ENCODE results near the gene ADI1.

DNA sequence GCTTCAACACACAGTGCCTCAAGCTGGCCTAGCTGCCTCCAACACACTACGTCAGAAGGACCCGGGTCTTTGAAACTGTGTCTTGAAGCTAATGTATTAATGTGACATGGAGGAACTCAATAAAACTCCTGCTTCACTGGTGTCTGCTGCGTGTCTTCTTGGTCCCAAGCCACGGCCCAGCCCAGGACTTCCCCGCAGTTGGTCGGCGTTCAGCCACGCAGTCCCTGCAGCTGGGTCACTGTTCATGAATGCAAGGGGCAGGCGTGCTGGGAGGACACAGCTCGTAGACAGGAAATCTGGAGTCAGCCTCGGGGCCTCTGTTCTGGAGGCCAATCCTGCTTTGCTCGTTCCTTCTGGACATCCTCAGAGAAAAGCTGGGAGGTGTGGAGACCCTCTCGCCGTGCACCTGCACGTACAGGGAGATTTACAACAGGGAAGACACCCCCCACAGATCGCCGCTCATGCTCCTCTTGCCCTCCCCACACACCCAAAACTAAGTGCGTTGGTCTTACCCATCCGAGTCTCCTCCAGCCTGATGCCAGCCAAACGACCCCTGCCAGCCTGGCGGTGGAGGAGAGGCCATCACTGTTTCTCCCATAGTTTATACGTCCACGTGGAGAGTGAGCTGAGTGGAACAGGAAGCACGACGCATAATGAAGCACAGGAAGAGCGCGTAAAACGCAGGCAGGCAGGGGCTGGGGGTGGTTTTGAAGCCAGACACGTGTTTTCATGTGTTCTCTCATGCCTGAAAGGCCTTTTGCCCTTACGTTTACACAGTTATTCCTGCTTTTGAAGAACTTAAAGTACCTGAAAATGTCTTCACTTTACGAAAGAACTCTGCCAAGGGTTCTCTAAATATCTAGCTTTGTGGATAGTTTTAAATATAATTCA, 39.7 kb downstream of the ADI1 start:
- TF ChIP-seq SMC3 (IDR thresholded peaks at IDR 0.05; ENCODE audit: low read depth, low read length) (no peak), CEBPB (IDR thresholded peaks at IDR 0.05; ENCODE audit: low read depth, low read length) (no peak), POLR2A (IDR thresholded peaks at IDR 0.05; ENCODE audit: low read depth, low read length) (no peak), RAD21 (IDR thresholded peaks at IDR 0.05; ENCODE audit: low read length) (no peak), MXI1 (IDR thresholded peaks at IDR 0.05; ENCODE audit: borderline replicate concordance, low read depth, low read length) (no peak), RFX5 (IDR thresholded peaks at IDR 0.05; ENCODE audit: low read depth, low read length) (no peak), NFE2L2 (IDR thresholded peaks at IDR 0.05; ENCODE audit: low read depth, low read length) (no peak)
- TF ChIP-seq, protein P1, sequence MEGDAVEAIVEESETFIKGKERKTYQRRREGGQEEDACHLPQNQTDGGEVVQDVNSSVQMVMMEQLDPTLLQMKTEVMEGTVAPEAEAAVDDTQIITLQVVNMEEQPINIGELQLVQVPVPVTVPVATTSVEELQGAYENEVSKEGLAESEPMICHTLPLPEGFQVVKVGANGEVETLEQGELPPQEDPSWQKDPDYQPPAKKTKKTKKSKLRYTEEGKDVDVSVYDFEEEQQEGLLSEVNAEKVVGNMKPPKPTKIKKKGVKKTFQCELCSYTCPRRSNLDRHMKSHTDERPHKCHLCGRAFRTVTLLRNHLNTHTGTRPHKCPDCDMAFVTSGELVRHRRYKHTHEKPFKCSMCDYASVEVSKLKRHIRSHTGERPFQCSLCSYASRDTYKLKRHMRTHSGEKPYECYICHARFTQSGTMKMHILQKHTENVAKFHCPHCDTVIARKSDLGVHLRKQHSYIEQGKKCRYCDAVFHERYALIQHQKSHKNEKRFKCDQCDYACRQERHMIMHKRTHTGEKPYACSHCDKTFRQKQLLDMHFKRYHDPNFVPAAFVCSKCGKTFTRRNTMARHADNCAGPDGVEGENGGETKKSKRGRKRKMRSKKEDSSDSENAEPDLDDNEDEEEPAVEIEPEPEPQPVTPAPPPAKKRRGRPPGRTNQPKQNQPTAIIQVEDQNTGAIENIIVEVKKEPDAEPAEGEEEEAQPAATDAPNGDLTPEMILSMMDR (conservative IDR thresholded peaks at IDR 0.05; ENCODE audit: low read depth, low read length): no peak
- TF ChIP-seq, protein P2, sequence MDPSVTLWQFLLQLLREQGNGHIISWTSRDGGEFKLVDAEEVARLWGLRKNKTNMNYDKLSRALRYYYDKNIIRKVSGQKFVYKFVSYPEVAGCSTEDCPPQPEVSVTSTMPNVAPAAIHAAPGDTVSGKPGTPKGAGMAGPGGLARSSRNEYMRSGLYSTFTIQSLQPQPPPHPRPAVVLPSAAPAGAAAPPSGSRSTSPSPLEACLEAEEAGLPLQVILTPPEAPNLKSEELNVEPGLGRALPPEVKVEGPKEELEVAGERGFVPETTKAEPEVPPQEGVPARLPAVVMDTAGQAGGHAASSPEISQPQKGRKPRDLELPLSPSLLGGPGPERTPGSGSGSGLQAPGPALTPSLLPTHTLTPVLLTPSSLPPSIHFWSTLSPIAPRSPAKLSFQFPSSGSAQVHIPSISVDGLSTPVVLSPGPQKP (IDR thresholded peaks at IDR 0.05; ENCODE audit: borderline replicate concordance, low read depth, low read length): no peak
- TF ChIP-seq, protein P3, sequence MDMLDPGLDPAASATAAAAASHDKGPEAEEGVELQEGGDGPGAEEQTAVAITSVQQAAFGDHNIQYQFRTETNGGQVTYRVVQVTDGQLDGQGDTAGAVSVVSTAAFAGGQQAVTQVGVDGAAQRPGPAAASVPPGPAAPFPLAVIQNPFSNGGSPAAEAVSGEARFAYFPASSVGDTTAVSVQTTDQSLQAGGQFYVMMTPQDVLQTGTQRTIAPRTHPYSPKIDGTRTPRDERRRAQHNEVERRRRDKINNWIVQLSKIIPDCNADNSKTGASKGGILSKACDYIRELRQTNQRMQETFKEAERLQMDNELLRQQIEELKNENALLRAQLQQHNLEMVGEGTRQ (IDR thresholded peaks at IDR 0.05; ENCODE audit: low read depth, low read length): no peak

All from IMR-90 (cell line).